ENCODE results near the gene DYNC2I2.
"Not testable (repeated sequence)": the region's sequence is repeated elsewhere in the genome, so short reads cannot be mapped to it uniquely, and the experiment has no call there.

The DYNC2I2 gene

GRCh38 chr9:128685636-128686489 lies 29.2 kb upstream of the DYNC2I2 start:
- DNase-seq: peak; percentile 67

DNA sequence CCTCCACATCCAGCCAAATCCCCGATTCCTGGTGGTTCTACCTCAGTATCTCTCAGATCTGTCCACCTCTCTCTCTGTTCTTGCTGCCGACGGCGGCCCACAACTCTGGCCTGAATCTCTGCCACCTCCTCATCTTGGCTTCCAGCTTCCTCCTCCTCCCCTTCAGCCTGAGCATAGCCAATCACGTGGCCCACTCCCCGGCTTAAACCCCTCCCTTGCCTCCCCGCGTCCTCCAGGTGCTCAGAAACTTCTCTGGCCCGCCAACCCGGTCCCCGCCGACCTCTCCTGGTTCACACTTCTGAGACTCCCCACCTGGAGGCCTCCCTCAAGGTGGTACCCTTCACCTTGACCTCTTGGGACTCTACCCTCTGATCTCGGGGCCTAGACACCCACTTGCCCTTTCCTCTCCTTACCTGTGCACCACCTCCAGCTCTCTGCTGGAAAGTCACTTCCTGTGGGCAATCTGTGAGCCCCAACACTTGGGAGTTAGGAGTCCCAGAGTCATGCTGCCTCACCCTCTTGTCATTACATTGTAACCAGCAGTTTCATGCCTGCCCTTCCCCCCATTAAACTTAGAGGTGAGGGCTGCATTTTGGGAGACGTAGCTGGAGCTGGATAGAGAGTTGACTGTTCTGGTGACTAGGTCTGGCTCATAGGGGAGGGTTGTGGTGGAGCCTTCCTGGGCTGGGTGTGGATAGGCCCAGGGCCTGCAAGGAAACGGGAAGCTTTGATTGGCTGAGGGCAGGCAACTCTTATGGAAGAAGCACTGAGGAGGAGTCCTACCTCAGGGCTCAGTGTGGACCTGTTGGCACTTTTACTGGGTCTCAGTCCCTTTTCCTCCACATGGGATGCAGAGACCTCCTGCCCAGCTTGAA lies 27.9 kb upstream of the DYNC2I2 start:
- DNase-seq: peak; percentile 82

GRCh38 chr9:128684065-128684324 lies 27.3 kb upstream of the DYNC2I2 start:
- DNase-seq: no peak

GRCh38 chr9:128683340-128684064 lies 26.9 kb upstream of the DYNC2I2 start:
- peak; percentile 34 for DNase-seq

GRCh38 chr9:128677794-128678193 lies 21.1 kb upstream of the DYNC2I2 start:
- no peak for DNase-seq

- DNase-seq: no peak
Measured at GRCh38 chr9:128675382-128675781, 18.7 kb upstream of the DYNC2I2 start.

- DNase-seq: no peak
Measured at GRCh38 chr9:128669786-128670185, 13.1 kb upstream of the DYNC2I2 start.

DNA sequence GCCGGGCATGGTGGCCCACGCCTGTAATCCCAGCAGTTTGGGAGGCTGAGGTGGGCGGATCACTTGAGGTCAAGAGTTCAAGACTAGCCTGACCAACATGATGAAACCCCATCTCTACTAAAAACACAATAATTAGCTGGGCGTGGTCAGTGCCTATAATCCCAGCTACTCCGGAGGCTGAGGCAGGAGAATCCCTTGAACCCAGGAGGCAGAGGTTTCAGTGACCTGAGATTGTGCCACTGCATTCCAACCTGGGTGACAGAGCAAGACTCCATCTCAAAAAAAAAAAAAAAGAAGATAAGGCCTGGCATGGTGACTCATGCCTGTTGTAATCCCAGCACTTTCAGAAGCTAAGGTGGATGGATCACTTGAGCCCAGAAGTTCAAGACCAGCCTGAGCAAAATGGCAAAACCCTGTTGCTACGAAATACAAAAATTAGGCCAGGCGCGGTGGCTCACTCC lies 9.9 kb upstream of the DYNC2I2 start:
- DNase-seq: not testable (repeated sequence)

- no peak for DNase-seq
Measured at GRCh38 chr9:128657796-128658195, 1.1 kb upstream of the DYNC2I2 start.

- DNase-seq: no peak
Measured at GRCh38 chr9:128657344-128657704, 677 bp upstream of the DYNC2I2 start.

DNA sequence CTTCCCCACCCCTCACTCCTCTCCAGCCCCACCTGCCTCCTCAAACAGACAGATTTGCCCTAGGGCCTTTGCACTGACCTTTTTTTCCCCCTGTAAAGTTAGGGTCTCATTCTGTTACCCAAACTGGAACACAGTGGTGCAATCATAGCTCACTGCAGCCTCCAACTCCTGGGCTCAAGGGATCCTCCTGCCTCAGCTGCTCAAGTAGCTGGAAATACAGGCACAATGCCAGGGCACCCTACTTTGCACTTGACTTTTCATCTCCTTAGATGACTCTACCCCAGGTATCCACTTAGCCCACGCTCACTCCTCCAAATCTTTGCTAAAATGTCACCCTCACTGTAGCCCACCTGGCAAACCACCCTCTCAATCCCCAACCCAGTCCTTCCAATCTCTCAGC lies 2.2 kb downstream of the DYNC2I2 start:
- no peak for DNase-seq

DNA sequence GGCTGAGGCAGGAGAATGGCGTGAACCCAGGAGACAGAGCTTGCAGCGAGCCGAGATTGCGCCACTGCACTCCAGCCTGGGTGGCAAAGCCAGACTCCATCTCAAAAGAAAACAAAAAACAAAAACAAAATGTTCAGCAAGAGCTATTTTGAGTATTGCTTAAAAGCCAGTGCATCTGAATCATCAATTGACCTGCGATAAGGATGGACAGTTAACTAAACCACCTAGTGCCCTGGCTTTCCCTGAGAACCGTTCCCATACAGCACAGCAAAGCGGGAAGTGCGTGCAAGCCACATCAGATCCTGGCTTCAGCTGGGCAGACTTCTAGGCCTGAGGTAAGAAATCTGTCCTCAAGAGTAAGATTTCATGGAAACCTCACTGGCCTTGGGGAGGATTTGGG lies 2.7 kb downstream of the DYNC2I2 start:
- no peak for DNase-seq

- no peak for DNase-seq
Measured at GRCh38 chr9:128651798-128652197, 4.8 kb downstream of the DYNC2I2 start.

DNA sequence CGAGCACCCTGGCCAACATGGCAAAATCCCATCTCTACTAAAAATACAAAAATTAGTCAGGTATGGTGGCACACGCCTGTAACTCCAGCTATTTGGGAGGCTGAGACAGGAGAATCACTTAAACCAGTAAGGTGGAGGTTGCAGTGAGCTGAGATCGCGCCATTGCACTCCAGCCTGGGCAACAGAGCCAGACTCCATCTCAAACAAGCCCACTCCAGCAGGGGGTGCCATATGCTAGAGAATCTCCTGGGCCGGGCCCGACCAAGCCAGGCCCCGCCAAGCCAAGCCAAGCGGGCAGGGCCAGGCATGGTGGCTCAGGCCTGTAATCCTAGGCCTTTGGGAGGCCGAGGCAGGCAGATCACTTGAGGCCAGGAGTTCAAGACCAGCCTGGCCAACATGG lies 8.4 kb downstream of the DYNC2I2 start:
- peak; percentile 81 for DNase-seq

DNA sequence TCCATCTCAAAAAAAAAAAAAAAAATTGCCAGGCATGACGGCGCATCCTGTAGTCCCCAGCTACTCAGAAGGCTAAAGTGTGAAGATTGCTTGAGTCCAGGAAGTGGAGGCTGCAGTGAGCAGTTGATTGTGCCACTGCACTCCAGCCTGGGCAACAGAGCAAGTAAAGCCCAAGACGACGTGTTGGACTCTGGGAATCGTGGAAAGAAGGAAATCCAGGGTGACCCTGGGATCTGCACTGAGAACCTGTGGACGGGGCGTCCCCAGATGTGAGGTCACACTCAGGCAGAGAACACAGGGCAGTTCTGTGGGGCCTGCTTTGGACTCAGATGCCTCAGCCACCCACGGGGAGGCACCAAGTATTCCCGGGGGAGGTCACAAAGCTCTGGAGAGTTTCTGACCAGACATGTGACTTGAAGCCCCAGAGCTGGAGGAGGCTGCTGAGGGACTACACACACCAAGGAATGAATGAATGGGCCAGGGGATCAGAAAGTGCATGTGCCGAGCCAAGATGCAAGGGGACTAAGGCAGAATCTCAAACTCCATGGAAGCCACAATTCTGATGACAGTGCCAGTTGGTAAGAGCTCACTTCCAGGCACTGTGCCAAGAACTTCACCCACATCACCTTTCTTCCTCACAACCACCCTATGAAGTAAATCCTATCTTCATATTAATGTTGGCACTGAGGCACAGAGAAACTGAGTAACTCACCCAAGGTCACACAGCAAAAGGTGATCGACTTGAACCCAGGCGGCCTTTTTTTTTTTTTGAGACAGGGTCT lies 12.9 kb downstream of the DYNC2I2 start:
- DNase-seq: no peak

- no peak for DNase-seq
Measured at GRCh38 chr9:128642675-128643245, 13.9 kb downstream of the DYNC2I2 start.

GRCh38 chr9:128640603-128641002 lies 16.0 kb downstream of the DYNC2I2 start:
- no peak for DNase-seq

DNA sequence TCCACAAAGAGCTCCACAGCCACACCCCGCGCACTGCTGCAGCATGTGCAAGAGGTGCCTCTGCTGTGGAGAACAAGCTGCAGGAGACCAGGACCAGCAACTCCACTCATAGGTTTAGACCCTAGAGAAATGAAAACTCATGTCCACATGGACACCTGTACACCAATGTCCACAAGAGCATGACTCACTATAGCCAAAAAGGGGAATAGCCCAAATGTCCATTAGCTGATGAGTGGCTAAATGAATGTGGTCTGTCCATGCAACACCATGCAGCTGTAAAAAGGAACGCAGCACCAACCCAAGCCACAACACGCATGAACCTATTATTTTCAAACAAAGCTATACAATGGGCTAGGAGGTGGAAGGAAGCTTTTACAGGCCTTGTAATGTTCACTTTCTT lies 18.1 kb downstream of the DYNC2I2 start:
- no peak for DNase-seq

- no peak for DNase-seq
Measured at GRCh38 chr9:128637656-128638055, 19.0 kb downstream of the DYNC2I2 start.

DNA sequence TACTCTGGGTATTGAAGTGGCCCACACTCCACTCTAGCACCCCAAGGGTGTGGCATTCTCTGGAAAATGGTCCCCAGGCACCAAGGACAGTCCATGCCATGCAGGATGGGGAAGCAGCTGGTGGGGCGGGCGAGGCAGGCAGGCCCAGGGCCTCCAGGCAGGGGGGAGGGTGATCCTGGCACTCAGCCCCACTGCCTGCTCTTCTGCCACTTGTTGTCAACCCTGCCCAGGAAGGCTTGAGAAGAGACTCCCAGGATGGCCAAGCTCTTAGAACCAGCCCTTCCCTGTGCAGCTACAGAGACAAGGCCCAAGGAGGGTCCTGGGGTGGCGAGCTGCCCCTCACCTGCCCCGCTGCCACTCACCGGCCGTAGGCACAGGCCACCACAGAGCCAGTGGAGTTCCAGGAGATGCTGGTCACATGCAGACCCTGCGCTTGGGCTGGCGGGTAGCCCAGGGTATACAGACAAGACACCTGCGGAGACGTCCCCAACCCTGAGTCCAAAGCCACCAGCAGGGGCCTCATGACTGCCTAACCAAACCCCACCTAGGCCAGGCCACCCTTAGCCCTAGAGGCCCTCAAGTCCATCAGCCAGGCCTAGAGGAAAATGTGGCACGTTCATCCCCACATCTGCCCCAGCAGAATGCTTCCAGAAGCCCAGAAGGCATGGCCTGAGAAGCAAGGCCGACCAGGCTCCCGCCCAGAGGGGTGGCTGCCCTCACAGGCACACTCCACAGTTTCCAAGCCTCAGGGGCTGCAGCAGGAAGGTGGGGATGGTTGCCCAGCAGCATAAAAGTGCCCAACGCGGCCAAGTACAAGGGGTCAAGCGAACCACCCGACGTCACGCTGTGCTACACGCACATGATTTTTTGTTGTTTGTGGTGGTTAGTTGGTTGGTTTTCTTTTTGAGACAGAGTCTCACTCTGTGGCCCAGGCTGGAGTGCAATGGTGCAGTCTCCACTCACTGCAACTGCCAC lies 19.8 kb downstream of the DYNC2I2 start:
- DNase-seq: no peak

GRCh38 chr9:128636024-128636390 lies 20.6 kb downstream of the DYNC2I2 start:
- no peak for DNase-seq
